Keratinocyte (primary cell): ENCODE results near the gene COL20A1. TPM values are rescaled to one million over a fixed set of nuclear protein-coding genes. Genes with fewer than 3 reads are reported as not detected.

Experiments
- DNase-seq: peaks from one replicate; pipeline ENCODE4 v3.0.0-alpha.2; 2011; ENCODE audit warnings: low read depth, missing footprints, low spot score
- FAIRE-seq: peaks from 2 replicates; lab custom pipeline; 2011; peaks lifted over from hg19 to GRCh38; lab: Jason Lieb, UNC
- H2AFZ ChIP-seq: 2 replicates; pipeline ENCODE4 v1.6.0; 2012; ENCODE audit warnings: low read length, control low read depth, inconsistent platforms; ENCODE audit not compliant: control insufficient read depth
- H3K27ac ChIP-seq: 2 replicates; pipeline ENCODE4 v1.5.1; 2011; ENCODE audit warnings: low read length; ENCODE audit not compliant: control insufficient read depth, insufficient read depth
- H3K27me3 ChIP-seq: 3 replicates; pipeline ENCODE4 v1.6.0; 2011; ENCODE audit warnings: low read length; ENCODE audit not compliant: control insufficient read depth, insufficient read depth; ENCODE audit errors: extremely low read depth
- H3K36me3 ChIP-seq, 2 experiments: 2 replicates in 1 of 2; 3 replicates in 1 of 2; pipeline ENCODE4 v1.5.1; 2011; ENCODE audit warnings: low read length in 2 of 2, mild to moderate bottlenecking in 1 of 2; ENCODE audit not compliant: control insufficient read depth in 2 of 2, insufficient read depth in 2 of 2; ENCODE audit errors: extremely low read depth in 1 of 2
- H3K4me1 ChIP-seq: 3 replicates; pipeline ENCODE4 v1.5.1; 2011; ENCODE audit warnings: low read length; ENCODE audit not compliant: control insufficient read depth, insufficient read depth; ENCODE audit errors: extremely low read depth
- H3K4me2 ChIP-seq: 3 replicates; pipeline ENCODE4 v1.6.0; 2011; ENCODE audit warnings: low read depth, low read length; ENCODE audit not compliant: control insufficient read depth, insufficient read depth; ENCODE audit errors: extremely low read depth
- H3K4me3 ChIP-seq, 3 experiments: fragments of 200-600 bp in 1 of 3; sonication (generic) in 1 of 3; 2 replicates in 2 of 3; 3 replicates in 1 of 3; pipeline ENCODE4 v1.5.1; 2011 to 2016; ENCODE audit warnings: low read length in 3 of 3, mild to moderate bottlenecking in 3 of 3, control low read depth in 2 of 3, inconsistent platforms in 1 of 3, low read depth in 1 of 3, mixed read lengths in 1 of 3, mixed run types in 1 of 3, moderate library complexity in 1 of 3; ENCODE audit not compliant: control insufficient read depth in 2 of 3, insufficient read depth in 2 of 3; ENCODE audit errors: extremely low read depth in 1 of 3
- H3K79me2 ChIP-seq: 2 replicates; pipeline ENCODE4 v1.6.0; 2012; ENCODE audit warnings: low read length; ENCODE audit not compliant: control insufficient read depth, insufficient read depth
- H3K9ac ChIP-seq: 3 replicates; pipeline ENCODE4 v1.6.0; 2011; ENCODE audit warnings: low read length; ENCODE audit not compliant: control insufficient read depth, insufficient read depth; ENCODE audit errors: extremely low read depth
- H3K9me1 ChIP-seq: 3 replicates; pipeline ENCODE4 v1.6.0; 2011; ENCODE audit warnings: low read length; ENCODE audit not compliant: control insufficient read depth, insufficient read depth; ENCODE audit errors: extremely low read depth
- H3K9me3 ChIP-seq: 2 replicates; pipeline ENCODE4 v1.5.1; 2012; ENCODE audit warnings: low read depth, low read length; ENCODE audit not compliant: control insufficient read depth
- H4K20me1 ChIP-seq: 3 replicates; pipeline ENCODE4 v1.6.0; 2011; ENCODE audit warnings: low read length; ENCODE audit not compliant: control insufficient read depth, insufficient read depth; ENCODE audit errors: extremely low read depth
- CTCF ChIP-seq, 3 experiments: IDR thresholded peaks in 1 of 3; conservative IDR thresholded peaks in 1 of 3; optimal IDR thresholded peaks in 1 of 3; 2 replicates in 2 of 3; 3 replicates in 1 of 3; pipeline versions ENCODE3 to v1.5.1; 2011; ENCODE audit warnings: low read length in 3 of 3, mild to moderate bottlenecking in 3 of 3, moderate library complexity in 2 of 3, control low read depth in 1 of 3, inconsistent platforms in 1 of 3; ENCODE audit not compliant: insufficient read depth in 2 of 3; ENCODE audit errors: extremely low read depth in 1 of 3
- EZH2 ChIP-seq: IDR thresholded peaks from one replicate; pipeline ENCODE4 v1.6.1; 2012; ENCODE audit warnings: inconsistent platforms, mild to moderate bottlenecking, low read length, moderate library complexity
- dilution Hi-C: fragments of 300-500 bp; cut with MboI; formaldehyde crosslinking; loops from one replicate; pipeline ENCODE4 v1.7.0; 2020; ENCODE audit warnings: low sequenced_read_pairs; ENCODE audit not compliant: extremely low pct_ligation_motif_present
- polyA plus RNA-seq, 5 experiments: library from polyadenylated mRNA; depleted of rRNA in 3 of 5; stranded (reverse) in 3 of 5; stranded (forward) in 1 of 5; unstranded in 1 of 5; fragments of >200 nt; gene quantifications; 1 replicate in 1 of 5; 2 replicates in 3 of 5; 3 replicates in 1 of 5; pipeline versions ENCODE4 v1.2.1 to v1.2.3, GENCODE V29; 2011 to 2012; ENCODE audit warnings: missing spikeins in 2 of 5, low read depth in 1 of 5, low replicate concordance in 1 of 5

COL20A1 gene
- polyA plus RNA-seq, 1 donor (not counting 4 experiments of a cell fraction or from before 2014, with no cell fraction given), result not detected

- Histone ChIP-seq H3K27ac (no peak overlapping the region), H3K9me3 (no peaks in the 10 kb centered on the region), H3K36me3 (peaks cover 31 to 37% of the 10 kb centered on the region in 2 experiments), H2AFZ (no peak overlapping the region), H3K9me1 (peaks cover 2% of the 10 kb centered on the region), H3K9ac (no peak overlapping the region), H3K4me1 (peaks cover 6% of the 10 kb centered on the region), H3K4me2 (no peak overlapping the region), H3K4me3 (no peak overlapping the region), H3K79me2 (peaks cover 51% of the 10 kb centered on the region), H3K27me3 (no peaks in the 10 kb centered on the region), H4K20me1 (peaks cover 13% of the 10 kb centered on the region)
- dilution Hi-C loops, result no loop called here
- TF ChIP-seq CTCF (optimal IDR thresholded peaks at IDR 0.05 in 1 of 3, IDR thresholded peaks at IDR 0.05 in 1 of 3, conservative IDR thresholded peaks at IDR 0.05 in 1 of 3; ENCODE audit: extremely low read depth in 1 of 3, insufficient read depth in 2 of 3, low read length in 3 of 3) (no peak), EZH2 (no peak)
- DNase-seq, result no peak
- FAIRE-seq, result no peak
Observed at GRCh38 chr20:63276956-63277355, 16.0 kb upstream of the COL20A1 start.

GRCh38 chr20:63277466-63278272 lies 15.3 kb upstream of the COL20A1 start:
- no peak overlapping the region for H3K4me3 ChIP-seq
- no peak overlapping the region for H3K4me2 ChIP-seq
- no peaks in the 10 kb centered on the region for H3K27me3 ChIP-seq
- peaks cover 34 to 38% of the 10 kb centered on the region in 2 experiments for H3K36me3 ChIP-seq
- H4K20me1 ChIP-seq, result peaks cover 13% of the 10 kb centered on the region
- H3K4me1 ChIP-seq, result peaks cover 6% of the 10 kb centered on the region
- no peaks in the 10 kb centered on the region for H3K9me3 ChIP-seq
- H3K27ac ChIP-seq, result no peak overlapping the region
- DNase-seq, result no peak
- TF ChIP-seq EZH2 (no peak), CTCF (optimal IDR thresholded peaks at IDR 0.05 in 1 of 3, IDR thresholded peaks at IDR 0.05 in 1 of 3, conservative IDR thresholded peaks at IDR 0.05 in 1 of 3; ENCODE audit: extremely low read depth in 1 of 3, insufficient read depth in 2 of 3, low read length in 3 of 3) (no peak)
- H2AFZ ChIP-seq, result no peak overlapping the region
- dilution Hi-C loops, result no loop called here
- FAIRE-seq, result no peak
- H3K79me2 ChIP-seq, result peaks cover 51% of the 10 kb centered on the region
- H3K9me1 ChIP-seq, result peaks cover 2% of the 10 kb centered on the region
- no peak overlapping the region for H3K9ac ChIP-seq
